WERI-Rb-1 (cell line): ENCODE measurements around the gene AOPEP.

Source experiments
- DNase-seq: peaks from one replicate; pipeline ENCODE4 v3.0.0-alpha.2; 2020
- H3K27ac ChIP-seq: fragments of 250-450 bp; sonication (Bioruptor Pico); 2 replicates; pipeline ENCODE4 v1.5.1; 2020; ENCODE audit warnings: mild to moderate bottlenecking, moderate library complexity
- H3K27me3 ChIP-seq: fragments of 250-450 bp; sonication (Bioruptor Pico); 2 replicates; pipeline ENCODE4 v1.5.1; 2021; ENCODE audit warnings: mild to moderate bottlenecking, low read depth, moderate library complexity; ENCODE audit not compliant: insufficient read depth, severe bottlenecking
- H3K36me3 ChIP-seq: fragments of 250-450 bp; sonication (Bioruptor Pico); 2 replicates; pipeline ENCODE4 v1.5.1; 2020; ENCODE audit warnings: mild to moderate bottlenecking, moderate library complexity
- H3K4me3 ChIP-seq: 2 replicates; pipeline ENCODE4 v1.5.1; 2011; ENCODE audit warnings: low read depth, mild to moderate bottlenecking, control low read depth, low read length
- H3K9me3 ChIP-seq: fragments of 250-450 bp; sonication (Bioruptor Pico); 2 replicates; pipeline ENCODE4 v1.5.1; 2021; ENCODE audit warnings: mild to moderate bottlenecking, moderate library complexity; ENCODE audit not compliant: severe bottlenecking
- CTCF ChIP-seq: IDR thresholded peaks from 2 replicates; pipeline ENCODE4 v1.5.1; 2011; ENCODE audit warnings: low read depth, mild to moderate bottlenecking, control low read depth, inconsistent platforms, low read length

Gene AOPEP

DNA sequence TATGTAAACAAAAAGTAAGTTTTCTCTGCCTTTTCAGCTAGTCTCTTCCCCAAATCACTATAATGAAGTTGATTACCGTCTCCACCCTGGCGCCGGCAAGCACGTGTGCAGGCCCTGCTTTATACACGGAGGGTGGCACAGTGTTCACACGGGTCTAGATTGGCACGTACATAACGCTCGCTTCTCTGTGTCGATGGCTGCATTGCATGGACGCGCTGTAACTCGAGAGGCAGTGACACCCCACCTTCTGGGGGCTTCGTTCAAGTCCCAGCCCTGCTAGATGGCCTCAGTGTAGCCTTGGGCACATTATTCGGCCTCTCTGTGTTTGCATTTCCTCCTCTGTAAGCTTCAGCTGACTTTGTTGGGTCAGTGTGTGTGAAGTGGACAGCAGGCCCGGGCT lies 367.1 kb downstream of the AOPEP start:
- no peak for TF ChIP-seq CTCF
- DNase-seq: no peak
- Histone ChIP-seq H3K36me3 (peaks cover 18% of the 10 kb centered on the region), H3K27me3 (no peaks in the 10 kb centered on the region), H3K9me3 (no peaks in the 10 kb centered on the region), H3K4me3 (no peak overlapping the region), H3K27ac (no peak overlapping the region; the same call in 1 of the 2 replicates)

- no peaks in the 10 kb centered on the region for H3K27me3 ChIP-seq
- H3K36me3 ChIP-seq: peaks cover 18% of the 10 kb centered on the region
- H3K4me3 ChIP-seq: no peak overlapping the region
- H3K9me3 ChIP-seq: no peaks in the 10 kb centered on the region
- no peak for TF ChIP-seq CTCF
- DNase-seq: no peak
- no peak overlapping the region; the same call in 1 of the 2 replicates for H3K27ac ChIP-seq
These were observed 367.5 kb downstream of the AOPEP start for GRCh38 chr9:95094002-95094401.

- no peak for DNase-seq
- no peak for TF ChIP-seq CTCF
- Histone ChIP-seq H3K27me3 (no peaks in the 10 kb centered on the region), H3K9me3 (no peaks in the 10 kb centered on the region), H3K36me3 (peaks cover 24% of the 10 kb centered on the region), H3K27ac (no peak overlapping the region), H3K4me3 (no peak overlapping the region)
These were observed 369.3 kb downstream of the AOPEP start for GRCh38 chr9:95095641-95096355.

- no peaks in the 10 kb centered on the region for H3K9me3 ChIP-seq
- peak; percentile 58 for DNase-seq
- TF ChIP-seq CTCF: peak; percentile 66
- no peak overlapping the region for H3K4me3 ChIP-seq
- no peaks in the 10 kb centered on the region for H3K27me3 ChIP-seq
- peaks cover 28% of the 10 kb centered on the region for H3K36me3 ChIP-seq
- H3K27ac ChIP-seq: no peak overlapping the region
These were observed 369.9 kb downstream of the AOPEP start for GRCh38 chr9:95096381-95096780.

- Histone ChIP-seq H3K27ac (no peak overlapping the region), H3K9me3 (no peaks in the 10 kb centered on the region), H3K27me3 (no peaks in the 10 kb centered on the region), H3K36me3 (peaks cover 31% of the 10 kb centered on the region), H3K4me3 (no peak overlapping the region)
- TF ChIP-seq CTCF: peak; percentile 45; the same call in 1 of the 2 replicates
- DNase-seq: no peak
These were observed 370.3 kb downstream of the AOPEP start for GRCh38 chr9:95096807-95097206.

- Histone ChIP-seq H3K9me3 (no peaks in the 10 kb centered on the region), H3K27me3 (no peaks in the 10 kb centered on the region), H3K4me3 (no peak overlapping the region), H3K27ac (no peak overlapping the region), H3K36me3 (peaks cover 31% of the 10 kb centered on the region)
- no peak for TF ChIP-seq CTCF
- no peak for DNase-seq
These were observed 370.8 kb downstream of the AOPEP start for GRCh38 chr9:95097279-95097678.
